GM19372 (cell line): ENCODE results near the gene DAB2IP.

ENCODE experiments used
- ATAC-seq: cut with Tn5 transposase; IDR thresholded peaks from one replicate; pipeline ENCODE4 v1.9.1; 2021; ENCODE audit warnings: mild to moderate bottlenecking, low read depth, moderate library complexity; ENCODE audit not compliant: unreplicated experiment

DAB2IP gene

GRCh38 chr9:121660367-121660766, 8.9 kb downstream of the DAB2IP start:
- no peak for ATAC-seq

GRCh38 chr9:121660876-121661275, 9.4 kb downstream of the DAB2IP start:
- no peak for ATAC-seq

GRCh38 chr9:121661328-121661727, 9.9 kb downstream of the DAB2IP start:
- ATAC-seq: no peak

- ATAC-seq: no peak
These were observed 10.9 kb downstream of the DAB2IP start for GRCh38 chr9:121662359-121662758.

- no peak for ATAC-seq
These were observed 11.6 kb downstream of the DAB2IP start for GRCh38 chr9:121662891-121663580.

- no peak for ATAC-seq
These were observed 12.2 kb downstream of the DAB2IP start for GRCh38 chr9:121663591-121663990.

- no peak for ATAC-seq
These were observed 14.9 kb downstream of the DAB2IP start for GRCh38 chr9:121666294-121666693.

GRCh38 chr9:121667214-121667613, 15.8 kb downstream of the DAB2IP start:
- ATAC-seq: no peak

- no peak for ATAC-seq
These were observed 16.5 kb downstream of the DAB2IP start for GRCh38 chr9:121667890-121668289.

- ATAC-seq: no peak
These were observed 19.0 kb downstream of the DAB2IP start for GRCh38 chr9:121670431-121670830.

- ATAC-seq: no peak
These were observed 20.2 kb downstream of the DAB2IP start for GRCh38 chr9:121671612-121672155.

GRCh38 chr9:121672213-121672612, 20.8 kb downstream of the DAB2IP start:
- no peak for ATAC-seq

- ATAC-seq: no peak
These were observed 21.6 kb downstream of the DAB2IP start for GRCh38 chr9:121672986-121673385.

GRCh38 chr9:121673576-121673975, 22.1 kb downstream of the DAB2IP start:
- ATAC-seq: no peak

GRCh38 chr9:121674017-121674416, 22.6 kb downstream of the DAB2IP start:
- no peak for ATAC-seq

GRCh38 chr9:121674952-121675351, 23.5 kb downstream of the DAB2IP start:
- no peak for ATAC-seq

- ATAC-seq: no peak
These were observed 23.9 kb downstream of the DAB2IP start for GRCh38 chr9:121675381-121675780.

- ATAC-seq: no peak
These were observed 24.8 kb downstream of the DAB2IP start for GRCh38 chr9:121675969-121676822.

- no peak for ATAC-seq
These were observed 25.5 kb downstream of the DAB2IP start for GRCh38 chr9:121676926-121677325.

- no peak for ATAC-seq
These were observed 27.1 kb downstream of the DAB2IP start for GRCh38 chr9:121678501-121679022.

- ATAC-seq: no peak
These were observed 28.6 kb downstream of the DAB2IP start for GRCh38 chr9:121679901-121680635.
